ENCODE data around the gene TYW1B.

DNA sequence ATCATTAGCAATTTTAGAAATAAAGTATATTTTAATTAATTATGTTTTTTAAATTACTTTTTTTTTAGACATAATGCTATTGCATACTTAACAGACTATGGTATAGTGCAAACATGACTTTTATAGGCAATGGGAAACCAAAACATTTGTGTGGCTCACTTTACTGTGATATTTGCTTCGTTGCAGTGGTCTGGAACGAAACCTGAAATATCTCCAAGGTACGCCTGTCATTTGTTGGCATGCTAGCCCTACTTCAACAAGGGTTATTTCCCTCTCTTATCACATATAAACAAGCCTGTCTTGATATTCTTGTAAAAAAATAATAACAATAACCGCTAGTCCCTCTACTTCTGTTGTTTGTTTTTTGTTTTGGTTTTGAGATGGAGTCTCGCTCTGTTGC is 74.2 kb downstream of the TYW1B start:
- no peak for TF ChIP-seq CTCF (IDR thresholded peaks at IDR 0.05)
- no peak for TF ChIP-seq POLR2A (IDR thresholded peaks at IDR 0.05; ENCODE audit: low read depth)
- TF ChIP-seq EP300 (IDR thresholded peaks at IDR 0.05), result no peak
- TF ChIP-seq POLR2AphosphoS5 (IDR thresholded peaks at IDR 0.05), result no peak
